AG10803 (cell line): Measurements from ENCODE around the gene ME1.

Source experiments
- DNase-seq: peaks from one replicate; pipeline ENCODE4 v3.0.0; 2010; ENCODE audit warnings: low read depth
- H3K4me3 ChIP-seq: 2 replicates; pipeline ENCODE4 v1.5.1; 2011; ENCODE audit warnings: mild to moderate bottlenecking, low read length, control low read depth
- CTCF ChIP-seq: conservative IDR thresholded peaks from 2 replicates; pipeline ENCODE4 v1.5.1; 2011; ENCODE audit warnings: mild to moderate bottlenecking, low read length, control low read depth, inconsistent platforms

Gene ME1

GRCh38 chr6:83226517-83226916 lies 204.3 kb downstream of the ME1 start:
- no peak overlapping the region for H3K4me3 ChIP-seq
- TF ChIP-seq CTCF: no peak
- DNase-seq: no peak

- peak; percentile 60 for TF ChIP-seq CTCF
- DNase-seq: peak; percentile 53
Measured at GRCh38 chr6:83221889-83222479, 208.9 kb downstream of the ME1 start.

GRCh38 chr6:83221276-83221675 lies 209.6 kb downstream of the ME1 start:
- TF ChIP-seq CTCF: no peak
- no peak overlapping the region for H3K4me3 ChIP-seq
- no peak for DNase-seq

More at GRCh38 chr6:83221889-83222479, 208.9 kb downstream of the ME1 start:
- H3K4me3 ChIP-seq: no peak overlapping the region

GRCh38 chr6:83220121-83220520 lies 210.7 kb downstream of the ME1 start:
- TF ChIP-seq CTCF: no peak
- DNase-seq: no peak
- H3K4me3 ChIP-seq: no peak overlapping the region

GRCh38 chr6:83218646-83219045 lies 212.2 kb downstream of the ME1 start:
- TF ChIP-seq CTCF: no peak

GRCh38 chr6:83216806-83217205 lies 214.0 kb downstream of the ME1 start:
- no peak for DNase-seq
- TF ChIP-seq CTCF: no peak
- no peak overlapping the region for H3K4me3 ChIP-seq

More at GRCh38 chr6:83218646-83219045, 212.2 kb downstream of the ME1 start:
- H3K4me3 ChIP-seq: no peak overlapping the region
- no peak for DNase-seq
